C4-2B (cell line): Measurements from ENCODE around the gene SCN8A.

Source experiments
- ZFX ChIP-seq: fragments of 450-650 bp; IDR thresholded peaks from 2 replicates; pipeline ENCODE4 v1.6.1; 2017
- TF ChIP-seq, protein P1 (sequence below): fragments of 450-650 bp; conservative IDR thresholded peaks from 2 replicates; pipeline ENCODE4 v1.5.1; 2017; ENCODE audit warnings: mild to moderate bottlenecking

DNA sequence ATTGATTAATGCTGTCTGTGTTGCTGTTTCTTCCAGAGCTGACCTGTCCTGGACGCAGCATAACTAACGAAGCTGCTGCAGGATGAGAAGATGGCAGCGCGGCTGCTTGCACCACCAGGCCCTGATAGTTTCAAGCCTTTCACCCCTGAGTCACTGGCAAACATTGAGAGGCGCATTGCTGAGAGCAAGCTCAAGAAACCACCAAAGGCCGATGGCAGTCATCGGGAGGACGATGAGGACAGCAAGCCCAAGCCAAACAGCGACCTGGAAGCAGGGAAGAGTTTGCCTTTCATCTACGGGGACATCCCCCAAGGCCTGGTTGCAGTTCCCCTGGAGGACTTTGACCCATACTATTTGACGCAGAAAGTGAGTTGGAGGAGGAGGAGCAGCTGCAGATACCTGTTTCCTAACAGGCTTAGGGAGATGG, 71.7 kb downstream of the SCN8A start:
- TF ChIP-seq, protein P1, sequence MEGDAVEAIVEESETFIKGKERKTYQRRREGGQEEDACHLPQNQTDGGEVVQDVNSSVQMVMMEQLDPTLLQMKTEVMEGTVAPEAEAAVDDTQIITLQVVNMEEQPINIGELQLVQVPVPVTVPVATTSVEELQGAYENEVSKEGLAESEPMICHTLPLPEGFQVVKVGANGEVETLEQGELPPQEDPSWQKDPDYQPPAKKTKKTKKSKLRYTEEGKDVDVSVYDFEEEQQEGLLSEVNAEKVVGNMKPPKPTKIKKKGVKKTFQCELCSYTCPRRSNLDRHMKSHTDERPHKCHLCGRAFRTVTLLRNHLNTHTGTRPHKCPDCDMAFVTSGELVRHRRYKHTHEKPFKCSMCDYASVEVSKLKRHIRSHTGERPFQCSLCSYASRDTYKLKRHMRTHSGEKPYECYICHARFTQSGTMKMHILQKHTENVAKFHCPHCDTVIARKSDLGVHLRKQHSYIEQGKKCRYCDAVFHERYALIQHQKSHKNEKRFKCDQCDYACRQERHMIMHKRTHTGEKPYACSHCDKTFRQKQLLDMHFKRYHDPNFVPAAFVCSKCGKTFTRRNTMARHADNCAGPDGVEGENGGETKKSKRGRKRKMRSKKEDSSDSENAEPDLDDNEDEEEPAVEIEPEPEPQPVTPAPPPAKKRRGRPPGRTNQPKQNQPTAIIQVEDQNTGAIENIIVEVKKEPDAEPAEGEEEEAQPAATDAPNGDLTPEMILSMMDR, result no peak
- no peak for TF ChIP-seq ZFX
